ENCODE measurements around the gene CFAP46.

The CFAP46 gene

DNA sequence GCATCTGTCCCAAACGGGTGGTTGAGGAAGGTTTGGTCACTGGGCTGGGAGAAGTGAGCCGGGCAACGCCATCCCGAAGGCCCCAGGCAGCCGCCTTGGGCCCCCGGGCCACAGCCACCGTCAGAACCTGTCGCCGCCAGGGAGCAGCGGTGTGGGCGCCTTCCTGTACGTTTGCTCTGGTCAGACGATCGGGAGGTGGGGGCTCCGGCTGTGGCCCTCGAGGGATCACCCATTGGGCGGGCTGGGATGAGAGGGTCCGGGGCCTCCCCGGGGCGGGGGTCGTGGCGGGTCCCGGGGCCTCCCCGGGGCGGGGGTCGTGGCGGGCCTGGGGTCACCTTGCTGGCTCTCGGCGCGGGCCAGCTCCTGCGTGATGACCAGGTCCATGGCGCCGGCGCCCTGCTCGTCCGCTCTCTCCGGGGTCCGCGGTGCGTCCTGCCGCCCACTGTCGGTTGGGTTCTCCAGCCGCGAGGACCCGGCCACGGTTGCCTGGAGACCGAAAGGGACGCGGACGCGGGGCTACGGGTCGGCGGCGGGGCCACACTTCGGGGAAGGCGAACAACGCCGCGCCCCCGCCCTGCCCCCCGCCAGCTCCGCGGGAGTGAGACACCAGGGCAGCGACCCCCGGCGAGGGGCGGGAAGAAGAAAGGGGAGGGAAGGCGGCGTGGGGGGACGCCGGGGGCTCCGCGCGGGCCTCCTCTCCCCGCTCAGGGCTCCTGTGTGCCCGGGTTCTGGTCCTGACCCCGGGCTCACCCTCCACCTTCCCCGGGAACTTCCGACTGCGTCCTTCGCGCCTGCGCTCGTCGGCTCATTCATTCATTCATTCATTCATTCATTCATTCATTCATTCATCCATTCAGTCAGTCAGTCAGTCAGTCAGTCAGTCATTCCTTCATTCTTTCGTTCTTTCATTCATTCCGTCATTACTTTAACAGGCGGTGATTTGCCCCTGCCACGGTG lies at the start of gene CFAP46:
Gene CFAP46 (minus strand): TSS at position 470 of the 957 bp plus-strand sequence. CDS start 86 bp downstream, at position 384.
- peak; percentile 46 for DNase-seq

DNA sequence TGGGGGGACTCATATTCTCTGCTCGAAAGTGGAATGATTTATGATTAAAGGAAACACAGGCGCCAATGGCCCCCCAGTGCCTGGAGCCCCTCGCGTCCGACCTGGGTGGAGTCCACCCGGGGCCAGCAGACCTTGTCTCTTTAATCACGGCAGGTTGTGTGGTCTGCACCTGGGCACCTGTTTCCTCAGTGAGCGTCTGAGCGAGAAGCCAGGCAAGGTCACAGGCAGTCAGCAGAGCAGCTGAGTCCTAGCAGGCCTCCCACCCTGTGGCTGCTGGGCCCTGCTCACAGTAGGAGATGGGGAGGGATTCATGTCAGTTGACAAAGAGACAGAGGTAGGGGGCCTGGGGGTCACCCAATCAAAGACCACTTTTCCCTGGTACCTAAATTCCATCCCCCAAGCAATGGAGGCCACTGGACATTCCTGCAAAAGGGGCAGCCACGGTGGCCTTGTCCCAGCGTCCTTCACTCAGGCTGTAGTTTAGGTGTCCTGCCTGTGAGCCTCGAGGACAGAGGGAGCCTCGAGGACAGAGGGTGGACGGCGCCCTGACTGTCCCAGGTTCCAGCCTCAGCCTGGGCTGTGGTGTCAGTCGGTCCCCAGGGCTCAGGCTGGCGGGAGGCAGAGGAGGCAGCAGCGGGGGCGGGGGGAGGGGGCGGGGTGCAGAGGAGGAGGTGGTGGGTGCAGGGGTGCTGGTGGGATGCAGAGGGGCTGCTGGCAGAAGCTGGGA lies 49.5 kb upstream of the CFAP46 start:
- no peak for DNase-seq

DNA sequence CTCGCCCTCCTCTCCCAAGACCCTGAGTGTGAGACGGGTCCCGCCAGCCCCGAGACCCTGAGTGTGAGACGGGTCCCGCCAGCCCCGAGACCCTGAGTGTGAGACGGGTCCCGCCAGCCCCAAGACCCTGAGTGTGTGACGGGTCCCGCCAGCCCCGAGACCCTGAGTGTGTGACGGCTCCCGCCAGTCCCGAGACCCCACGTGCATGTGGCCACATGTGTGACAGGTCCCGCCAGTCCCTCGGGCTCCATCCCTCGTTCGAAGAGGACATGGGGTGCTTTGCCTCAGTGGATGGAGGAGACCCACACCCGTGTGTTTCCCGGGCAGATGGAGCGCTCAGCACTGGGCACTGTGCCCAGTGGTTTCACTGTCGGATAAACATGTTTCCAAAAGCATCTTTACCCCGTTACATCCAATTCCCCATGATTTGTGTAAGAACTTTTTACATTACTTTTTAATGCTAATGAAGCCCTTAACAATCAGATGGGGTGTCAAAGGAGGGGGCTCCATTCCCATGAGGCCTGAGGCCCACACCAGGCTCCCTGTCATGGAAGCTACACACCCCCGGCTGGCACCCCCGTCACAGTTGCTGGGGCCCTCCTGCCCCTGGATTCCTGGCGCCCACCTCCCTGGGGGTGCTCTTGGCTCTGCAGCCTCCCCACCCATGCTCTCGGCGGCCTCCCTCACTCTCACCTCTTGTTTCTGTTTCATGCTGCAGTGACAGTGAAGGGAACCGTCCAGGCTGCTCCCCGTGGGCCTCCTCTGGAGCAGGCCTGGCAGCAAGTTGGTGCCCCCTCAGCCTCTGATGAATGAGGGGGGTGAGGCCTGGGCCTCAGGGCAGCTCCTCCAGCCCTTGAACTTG lies 48.5 kb upstream of the CFAP46 start:
- DNase-seq: no peak

DNA sequence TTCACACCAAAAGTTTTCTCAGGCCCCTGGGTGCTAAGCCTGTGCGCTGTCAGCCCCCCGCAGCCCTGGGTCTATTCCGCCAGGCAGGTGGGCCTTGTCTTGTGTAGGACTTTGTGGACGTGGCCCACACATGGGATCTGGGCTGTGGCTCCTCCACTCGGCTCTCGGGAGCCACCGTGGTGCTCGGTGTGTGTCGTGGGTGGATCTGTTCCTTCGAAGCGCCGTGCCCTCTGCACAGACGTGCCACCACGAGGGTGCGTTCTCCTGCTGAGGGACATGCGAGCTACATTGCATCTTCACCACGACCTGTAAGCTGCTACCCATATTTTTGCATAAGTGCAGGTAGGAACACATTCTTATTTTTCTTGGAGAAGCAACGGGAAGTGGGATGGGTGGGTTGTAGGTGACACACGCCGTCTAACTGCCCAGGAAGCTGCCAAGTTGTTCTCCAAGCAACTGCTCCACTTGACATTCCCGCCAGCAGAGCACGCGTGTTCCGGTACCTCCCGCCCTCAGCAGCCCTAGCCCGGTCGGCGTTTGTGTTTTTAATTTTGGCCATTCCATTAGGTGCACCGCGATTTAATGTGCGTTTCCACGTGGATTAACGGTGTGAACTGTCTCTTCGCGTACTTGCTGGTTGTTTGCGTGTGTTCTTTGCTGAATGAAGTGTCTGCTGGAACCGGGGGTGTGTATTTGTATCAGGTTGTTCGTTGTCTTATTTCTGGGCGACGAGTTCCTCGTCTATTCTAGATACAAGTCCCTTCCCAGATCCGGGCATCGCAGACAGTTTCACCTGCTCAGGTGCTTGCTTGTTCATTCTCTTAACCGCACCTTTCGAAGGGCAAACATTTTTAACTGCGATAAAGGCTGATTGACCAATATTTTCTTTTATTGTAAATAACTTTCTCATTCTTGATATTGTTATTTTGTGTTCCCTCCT lies 47.4 kb upstream of the CFAP46 start:
- no peak for DNase-seq

DNA sequence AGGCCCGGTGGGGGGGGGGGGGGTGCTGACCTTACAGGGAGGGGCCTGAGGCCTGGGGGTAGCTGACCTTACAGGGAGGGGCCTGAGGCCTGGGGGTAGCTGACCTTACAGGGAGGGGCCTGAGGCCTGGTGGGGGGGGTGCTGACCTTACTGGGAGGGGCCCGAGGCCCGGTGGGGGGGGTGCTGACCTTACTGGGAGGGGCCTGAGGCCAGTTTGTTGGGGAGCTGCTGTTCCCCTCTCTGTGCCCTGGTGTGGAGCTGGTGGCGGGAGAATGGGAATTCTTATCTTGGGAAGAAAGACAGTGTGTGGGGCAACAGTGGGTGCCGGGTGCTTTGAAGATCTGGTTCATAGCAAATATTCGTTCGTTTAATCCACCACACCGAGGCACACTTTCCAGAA lies 46.6 kb upstream of the CFAP46 start:
- DNase-seq: no peak

- no peak for DNase-seq
These were observed 45.6 kb upstream of the CFAP46 start for GRCh38 chr10:132987671-132988571.

- DNase-seq: no peak
These were observed 44.6 kb upstream of the CFAP46 start for GRCh38 chr10:132986978-132987377.

DNA sequence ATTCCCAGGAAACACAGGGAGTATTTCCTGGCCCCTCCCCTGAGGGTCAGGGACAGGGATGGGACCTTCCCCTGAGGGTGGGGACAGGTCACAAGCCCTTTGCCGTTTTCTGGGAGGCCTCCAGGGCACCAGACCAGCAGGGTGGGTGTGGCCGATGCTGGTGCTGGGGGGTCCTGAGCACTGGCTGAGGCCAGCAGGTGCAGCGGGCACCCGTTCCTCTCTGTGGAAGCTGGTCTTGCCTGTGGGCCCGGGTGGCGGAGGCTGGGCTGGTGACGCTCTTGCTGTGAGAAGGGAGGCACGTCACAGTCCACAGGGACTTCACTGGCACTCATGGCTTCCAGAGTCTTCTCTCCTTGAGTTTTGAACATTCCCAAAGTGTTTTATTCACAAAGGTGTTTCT lies 44.2 kb upstream of the CFAP46 start:
- no peak for DNase-seq

DNA sequence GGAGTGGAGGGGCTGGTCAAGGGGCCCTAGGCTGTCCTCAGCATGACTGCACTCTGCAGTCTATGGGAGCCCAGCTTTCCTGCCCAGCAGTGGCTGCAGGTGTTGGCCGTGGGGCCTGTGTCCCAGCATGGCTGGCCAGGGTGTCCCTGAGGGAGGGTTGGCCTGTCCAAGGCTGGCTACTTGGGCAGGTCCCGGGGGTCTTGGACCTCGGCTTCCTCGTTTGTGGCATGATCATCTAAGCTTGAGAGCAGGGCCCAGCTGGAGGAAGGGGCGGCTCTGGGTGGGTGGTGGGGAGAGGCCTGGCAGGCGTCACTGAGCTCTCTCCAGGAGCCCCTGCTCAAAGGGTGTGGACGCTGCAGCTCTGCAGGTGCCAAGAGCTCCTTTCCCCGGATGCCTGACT lies 43.7 kb upstream of the CFAP46 start:
- DNase-seq: no peak

- no peak for DNase-seq
These were observed 43.2 kb upstream of the CFAP46 start for GRCh38 chr10:132985546-132985900.

DNA sequence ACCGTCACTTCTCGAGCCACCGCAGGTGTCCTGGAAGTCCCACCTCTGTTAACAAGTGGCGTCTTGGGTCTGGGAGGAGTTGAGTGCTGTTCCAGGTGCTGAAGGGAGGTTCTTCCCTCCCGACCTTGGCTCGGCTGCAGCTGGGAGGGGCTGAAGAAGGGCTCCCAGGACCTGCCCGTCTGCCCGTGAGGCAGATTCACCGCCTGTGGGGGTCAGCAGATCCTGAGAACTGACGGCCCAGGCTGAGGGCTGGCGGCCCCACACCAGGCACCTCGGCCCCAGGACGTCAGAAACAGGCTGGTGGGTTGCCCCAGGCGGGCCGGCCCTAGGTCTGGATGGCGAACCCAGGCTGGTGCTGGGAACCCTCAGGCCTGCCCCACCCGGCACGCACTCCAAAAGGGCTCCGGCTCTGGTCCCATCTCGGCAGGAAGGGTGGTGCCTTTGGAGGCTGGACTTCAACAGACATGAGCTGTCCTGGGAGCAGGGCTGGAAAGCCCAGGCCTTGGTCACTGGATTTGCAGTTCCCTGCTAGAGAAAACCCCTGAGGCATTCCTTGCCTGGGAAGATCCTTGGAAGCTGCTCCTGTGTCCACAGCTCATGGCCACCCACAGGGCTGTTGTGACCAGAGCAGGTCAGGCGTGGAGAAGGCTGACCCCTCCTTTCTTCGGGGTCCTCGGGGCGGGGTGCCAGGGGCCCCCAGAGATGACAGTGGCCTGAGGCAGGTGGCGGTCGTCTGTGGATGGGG lies 42.6 kb upstream of the CFAP46 start:
- no peak for DNase-seq

- DNase-seq: no peak
These were observed 41.6 kb upstream of the CFAP46 start for GRCh38 chr10:132984008-132984295.

DNA sequence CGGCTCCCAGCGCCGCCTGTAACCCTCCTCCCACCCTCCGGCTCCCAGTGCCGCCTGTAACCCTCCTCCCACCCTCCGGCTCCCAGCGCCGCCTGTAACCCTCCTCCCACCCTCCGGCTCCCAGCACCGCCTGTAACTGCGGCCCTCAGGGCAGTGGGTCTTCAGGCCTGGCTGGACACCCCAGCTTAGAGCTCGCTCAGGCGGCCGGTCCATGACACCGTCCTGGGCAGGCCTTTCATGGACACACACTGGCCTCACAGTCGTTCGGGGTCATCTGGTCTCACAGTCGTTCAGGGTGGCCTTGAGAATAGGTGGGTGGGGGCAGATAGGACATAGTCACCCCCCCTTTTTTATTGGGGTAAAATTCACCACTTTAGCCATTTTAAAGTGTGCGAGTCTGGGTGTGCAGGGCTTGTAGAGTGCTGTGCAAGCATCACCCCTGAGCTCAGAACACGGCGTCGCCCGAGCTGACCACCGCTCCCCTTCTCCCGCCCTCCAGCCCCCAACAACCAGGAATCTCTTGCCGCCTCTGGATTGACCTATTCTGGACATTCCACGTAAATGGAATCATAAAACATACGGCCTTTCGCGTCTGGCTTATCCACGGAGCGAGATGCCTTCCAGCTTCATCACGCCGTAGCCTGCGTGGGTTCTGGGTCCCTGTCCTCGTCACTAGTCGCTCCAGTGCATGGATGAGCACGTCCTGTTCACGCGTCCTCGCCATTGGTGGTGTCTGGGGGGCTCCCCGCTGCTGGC lies 41.1 kb upstream of the CFAP46 start:
- no peak for DNase-seq

DNA sequence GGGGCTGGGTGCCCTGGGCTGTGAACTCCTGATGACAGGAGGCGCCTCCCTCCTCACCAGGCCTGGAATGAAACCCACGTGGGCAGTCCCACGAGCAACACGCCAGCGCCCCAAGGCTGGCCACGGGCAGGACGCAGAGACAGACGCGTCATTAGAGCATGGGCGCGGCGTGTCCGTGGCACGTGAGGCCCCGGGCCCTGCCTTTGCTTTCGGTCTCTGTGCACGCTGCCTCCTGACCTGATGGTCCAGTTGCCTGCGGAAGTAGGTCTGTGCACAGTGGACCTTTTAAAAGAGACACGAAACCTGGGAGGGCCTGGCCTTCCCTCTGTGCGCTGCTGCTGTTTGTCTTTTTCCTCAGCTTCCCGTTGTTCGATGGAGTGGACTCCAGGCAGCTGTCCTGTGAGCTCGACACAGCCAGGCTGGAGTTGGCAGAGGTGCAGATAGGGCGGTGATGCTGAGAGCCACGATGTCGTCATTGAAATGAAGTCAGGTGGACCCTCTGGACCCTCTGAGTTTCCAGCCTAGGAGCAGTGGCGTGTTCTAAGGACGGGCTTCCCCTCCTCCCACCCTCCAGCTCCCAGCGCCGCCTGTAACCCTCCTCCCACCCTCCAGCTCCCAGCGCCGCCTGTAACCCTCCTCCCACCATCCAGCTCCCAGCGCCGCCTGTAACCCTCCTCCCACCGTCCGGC lies 40.1 kb upstream of the CFAP46 start:
- peak; percentile 11 for DNase-seq

DNA sequence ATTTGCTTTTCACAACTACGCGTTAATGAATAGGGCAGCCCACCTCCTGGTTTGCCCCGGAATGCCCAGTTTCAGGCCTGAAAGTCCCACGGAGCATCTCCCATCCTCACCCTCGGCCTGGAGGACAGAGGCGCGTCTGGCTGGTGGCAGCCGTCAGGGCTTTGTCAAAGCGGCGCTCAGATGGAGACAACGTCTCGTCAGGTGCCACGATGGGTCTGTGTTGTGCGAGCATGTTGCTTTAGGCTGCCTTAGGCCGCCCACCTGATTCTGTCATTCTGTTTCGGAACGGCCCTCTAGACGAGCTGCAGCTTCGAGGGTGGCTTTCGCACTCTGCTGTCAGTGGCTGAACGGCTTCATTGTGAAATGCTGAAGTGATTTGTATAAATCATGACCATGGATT lies 39.4 kb upstream of the CFAP46 start:
- no peak for DNase-seq

- DNase-seq: no peak
These were observed 38.8 kb upstream of the CFAP46 start for GRCh38 chr10:132981173-132981555.

DNA sequence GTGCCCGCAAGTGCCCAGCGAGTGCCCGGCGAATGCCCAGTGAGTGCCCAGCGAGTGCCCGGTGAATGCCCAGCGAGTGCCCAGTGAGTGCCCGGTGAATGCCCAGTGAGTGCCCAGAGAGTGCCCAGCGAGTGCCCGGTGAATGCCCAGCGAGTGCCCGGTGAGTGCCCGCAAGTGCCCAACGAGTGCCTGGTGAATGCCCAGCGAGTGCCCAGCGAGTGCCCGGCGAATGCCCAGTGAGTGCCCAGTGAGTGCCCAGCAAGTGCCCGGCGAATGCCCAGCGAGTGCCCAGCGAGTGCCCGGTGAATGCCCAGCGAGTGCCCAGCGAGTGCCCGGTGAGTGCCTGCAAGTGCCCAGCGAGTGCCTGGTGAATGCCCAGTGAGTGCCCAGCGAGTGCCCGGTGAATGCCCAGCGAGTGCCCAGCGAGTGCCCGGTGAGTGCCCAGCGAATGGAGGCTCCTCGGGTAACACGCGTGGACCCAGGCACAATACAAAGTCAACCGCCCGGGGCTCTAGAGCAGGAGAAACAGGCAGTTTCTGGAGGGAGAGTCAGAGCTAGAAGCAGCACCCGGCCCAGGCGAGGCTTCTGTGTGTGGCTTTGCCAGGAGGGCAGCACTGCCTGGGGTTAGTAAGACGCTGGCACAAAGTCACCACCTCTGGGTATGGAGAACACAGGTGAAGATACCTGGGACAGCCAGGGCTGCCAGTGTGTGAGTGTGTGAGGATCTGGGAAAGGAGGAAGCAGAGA lies 38.2 kb upstream of the CFAP46 start:
- no peak for DNase-seq
